Measurements from ENCODE around the gene KLF15.
A peak's percentile ranks its signal among the peaks of the same experiment; 100 is the strongest.

Gene KLF15

GRCh38 chr3:126357295-126358037 is at the start of gene KLF15:
Gene KLF15, minus strand, starts transcription at chr3:126357408. Its CDS starts 4,486 bp downstream, at chr3:126352922.
- DNase-seq, result peak; percentile 65 to 81

DNA sequence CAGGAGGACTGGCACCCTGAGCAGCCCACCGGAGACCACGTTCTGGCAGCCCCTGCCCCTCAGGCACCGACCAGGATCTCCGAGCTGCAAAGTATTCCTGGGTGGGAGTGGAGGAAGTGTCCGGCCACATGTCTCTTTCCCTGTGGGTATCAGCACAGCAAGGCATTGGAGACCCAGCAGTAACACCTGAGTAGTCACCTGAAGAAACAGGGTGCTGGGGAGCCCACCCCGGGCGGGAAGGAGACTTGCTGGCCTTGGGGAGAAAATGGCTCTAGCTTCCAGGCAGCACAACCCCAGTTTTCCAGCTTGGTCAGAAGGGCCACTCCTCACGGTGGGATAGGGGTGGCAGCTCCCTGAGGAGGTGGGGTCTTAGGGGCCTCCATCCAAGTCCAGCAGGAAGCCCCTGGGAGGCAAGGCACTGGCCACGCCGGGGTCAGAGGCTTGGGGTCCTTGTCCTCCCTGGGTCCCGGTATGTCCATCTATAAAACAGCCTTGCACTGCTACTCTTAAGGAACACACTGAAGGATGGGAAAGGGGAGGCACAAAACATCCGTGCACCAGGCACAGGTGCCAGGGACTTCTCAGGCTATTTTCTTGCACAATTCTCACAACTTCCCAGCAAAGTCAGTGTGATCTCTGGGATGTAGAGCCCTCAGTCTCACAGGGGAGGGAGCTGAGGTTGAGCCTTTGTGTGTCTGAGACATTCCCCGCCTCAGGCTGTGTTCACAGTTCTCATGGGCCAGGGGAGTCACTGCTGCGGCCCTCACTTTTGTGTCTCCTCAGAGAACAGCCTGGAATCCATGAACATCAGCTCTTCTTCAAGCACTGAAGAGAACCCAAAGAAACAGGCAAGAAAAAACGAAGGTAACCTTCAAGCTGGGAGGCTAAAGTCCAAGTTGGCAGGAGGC is 49.4 kb upstream of the KLF15 start:
- DNase-seq, result no peak

DNA sequence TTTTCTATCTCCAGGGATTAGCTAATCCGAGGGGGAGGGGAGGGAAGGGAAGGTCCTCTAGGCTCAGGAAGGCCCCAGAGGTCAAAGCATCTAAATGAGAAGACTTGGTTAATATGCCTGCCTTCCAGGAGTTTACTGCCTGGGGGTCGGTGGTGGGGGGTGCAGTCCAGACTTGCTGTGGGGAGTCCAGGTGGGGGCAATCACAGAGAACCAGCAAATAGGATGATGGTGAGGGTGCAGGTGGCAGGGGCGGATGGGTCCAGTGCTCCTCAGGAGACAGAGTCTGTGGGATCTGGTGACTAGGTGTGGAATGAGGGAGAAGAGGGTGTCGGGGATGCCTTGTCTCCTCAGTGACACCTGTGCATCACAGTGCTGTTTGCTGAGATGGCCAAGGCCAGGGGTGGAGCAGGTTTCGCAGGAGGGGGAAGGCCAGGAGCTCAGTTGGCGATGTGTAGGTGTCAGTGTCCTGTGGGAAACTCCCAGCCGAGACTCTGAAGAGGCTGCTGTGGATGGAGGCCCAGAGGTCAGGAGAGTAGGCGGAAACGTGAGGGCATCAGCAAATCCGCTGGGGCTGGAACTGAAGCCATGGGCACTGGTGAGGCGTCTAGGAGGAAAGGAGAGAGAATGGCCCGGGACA is 45.6 kb upstream of the KLF15 start:
- DNase-seq, result peak in 1 of 2 donors; percentile 14

DNA sequence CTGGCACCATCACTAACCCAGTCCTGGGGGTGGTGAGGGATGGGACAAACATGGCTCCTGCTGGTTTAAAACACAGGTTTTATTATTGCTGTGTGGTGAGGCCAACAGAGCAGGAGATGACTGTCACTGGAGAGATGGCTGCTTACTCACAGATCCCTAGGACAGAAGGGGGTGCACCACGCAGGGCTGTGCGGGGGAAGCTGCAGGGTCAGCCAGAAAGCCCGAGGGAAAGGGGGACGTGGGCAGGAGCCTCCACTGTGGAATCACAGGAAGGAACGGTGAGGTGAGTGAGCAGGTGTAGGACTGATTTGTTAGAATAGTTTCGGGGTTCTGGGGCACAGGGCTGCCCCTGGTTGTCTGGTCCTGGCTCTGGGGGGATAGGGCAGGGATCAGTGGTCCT is 45.0 kb upstream of the KLF15 start:
- no peak for DNase-seq

DNA sequence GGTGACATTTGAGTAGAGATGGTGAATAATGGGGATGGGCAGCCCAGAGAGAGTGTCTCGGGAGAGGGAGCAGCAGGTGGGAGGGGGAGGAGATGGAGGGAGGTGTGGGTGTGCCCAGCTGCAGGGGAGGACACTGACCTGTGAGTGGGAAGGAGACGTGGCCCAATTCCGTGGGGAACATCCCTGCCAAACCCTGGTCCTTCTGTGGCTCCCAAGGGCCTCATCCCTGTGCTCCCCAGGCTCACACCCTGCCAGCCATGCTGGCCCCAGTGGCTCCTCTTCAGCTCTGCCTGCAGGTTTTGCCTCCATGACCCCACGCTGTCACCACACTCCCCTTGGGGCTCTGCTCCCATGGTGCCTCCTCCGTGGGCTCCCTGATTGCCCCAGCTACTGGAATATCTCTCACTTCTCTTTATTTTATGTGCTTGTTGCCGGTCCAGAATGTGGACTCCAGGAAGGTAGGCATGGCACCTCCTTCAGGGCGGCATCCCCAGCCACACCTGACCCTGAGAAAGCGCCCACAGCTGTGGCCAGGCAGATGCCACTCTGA is 44.5 kb upstream of the KLF15 start:
- DNase-seq, result no peak

DNA sequence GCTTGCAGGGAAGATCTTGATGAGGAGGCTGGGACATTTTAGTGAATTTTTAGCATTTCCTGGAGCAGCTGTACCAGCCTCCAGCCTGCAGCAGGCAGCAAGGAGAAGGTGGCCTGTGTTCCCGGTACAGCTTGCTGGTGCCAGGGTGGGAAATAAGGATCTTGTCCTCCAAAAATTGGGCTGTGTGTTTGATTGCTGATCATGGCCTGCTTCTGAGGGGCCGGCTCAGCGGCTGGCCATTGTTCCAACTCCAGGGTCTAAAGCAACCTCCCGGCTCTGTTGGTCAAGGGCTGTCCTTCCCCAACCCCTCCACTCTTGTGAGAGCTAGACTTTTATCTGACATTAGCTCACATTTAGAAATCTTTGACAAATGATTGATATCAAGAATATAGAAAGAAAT is 42.5 kb upstream of the KLF15 start:
- no peak for DNase-seq

- peak; percentile 92 to 99 for DNase-seq
These were observed 42.1 kb upstream of the KLF15 start for GRCh38 chr3:126399351-126399735.

GRCh38 chr3:126398423-126399350 is 41.5 kb upstream of the KLF15 start:
- no peak for DNase-seq

DNA sequence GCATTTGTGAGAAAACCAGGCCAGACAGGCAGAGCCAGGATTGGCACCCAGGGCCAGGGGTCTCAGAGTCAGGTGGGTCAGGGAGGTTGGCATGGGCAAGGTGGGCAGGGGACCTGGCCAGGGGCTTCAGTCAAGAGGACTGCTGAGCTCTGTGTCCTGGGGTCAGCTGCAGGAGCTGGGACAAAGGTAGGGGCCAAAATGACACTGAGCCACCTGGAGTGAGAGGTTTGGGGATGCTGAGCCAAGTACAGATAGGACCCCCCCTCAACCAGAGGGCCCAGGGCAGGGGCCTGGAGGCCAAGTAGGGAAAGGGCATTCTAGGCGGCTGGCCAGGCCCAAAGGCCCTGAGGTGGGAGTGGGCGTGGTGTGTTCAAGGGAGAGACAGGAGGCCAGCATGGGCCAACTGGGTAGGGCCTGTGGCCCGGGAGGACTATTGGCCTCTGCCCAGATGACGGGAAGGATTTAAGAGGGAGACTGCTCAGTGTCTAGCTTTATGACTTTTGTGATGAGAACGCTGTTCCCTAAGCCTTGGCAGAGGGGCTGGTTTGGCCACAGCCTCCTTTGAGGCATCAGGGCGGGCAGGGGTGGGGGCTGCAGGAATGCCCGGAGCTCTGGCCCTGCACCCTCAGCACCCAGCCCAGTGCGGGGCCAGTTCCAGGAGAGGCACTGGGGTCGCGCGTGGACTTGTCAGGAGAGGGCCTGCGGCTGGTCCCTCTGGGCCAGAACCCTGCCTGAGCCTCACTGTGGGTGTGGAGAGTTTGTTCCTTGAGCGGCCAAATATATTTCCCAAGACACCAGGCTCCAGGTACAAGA is 40.6 kb upstream of the KLF15 start:
- no peak for DNase-seq

DNA sequence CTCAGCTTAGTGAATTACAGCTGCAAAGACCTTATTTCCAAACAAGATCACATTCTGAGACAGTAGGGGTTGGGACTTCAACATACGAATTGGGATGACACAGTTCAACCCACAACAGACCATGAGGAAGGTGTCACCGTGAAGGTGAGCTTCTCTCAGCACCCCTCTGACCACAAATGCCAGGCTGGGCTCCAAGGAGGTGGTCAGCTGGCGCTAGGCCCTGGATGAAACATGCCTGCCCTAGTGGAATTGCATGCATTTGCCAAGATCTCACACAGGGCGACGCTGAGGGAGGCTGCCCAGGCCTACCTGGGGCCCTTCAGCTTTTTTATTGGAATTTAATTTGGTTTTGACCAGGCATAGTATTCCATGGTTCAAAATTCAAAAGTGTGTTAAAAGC is 39.3 kb upstream of the KLF15 start:
- no peak for DNase-seq

- no peak for DNase-seq
These were observed 38.8 kb upstream of the KLF15 start for GRCh38 chr3:126395846-126396513.

DNA sequence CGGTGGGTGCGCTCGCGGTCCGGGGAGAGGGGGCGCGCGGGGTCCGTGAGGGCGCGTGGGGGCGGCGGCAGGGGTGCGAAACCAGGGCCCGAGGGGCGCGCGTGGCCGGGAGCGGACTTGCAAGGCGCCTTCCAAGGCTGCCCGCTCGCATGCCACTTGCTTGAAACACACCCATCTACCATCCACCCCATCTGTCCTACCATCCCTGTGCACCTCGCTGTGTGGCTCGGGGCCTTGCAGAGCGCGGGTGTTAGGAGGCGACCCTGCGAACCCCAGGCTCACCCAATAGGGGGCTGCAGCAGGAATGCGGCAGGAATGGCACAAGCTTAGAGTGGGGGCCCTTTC is 37.7 kb upstream of the KLF15 start:
- DNase-seq, result no peak

- no peak for DNase-seq
These were observed 37.2 kb upstream of the KLF15 start, which contains the start of gene CFAP100 for GRCh38 chr3:126394179-126394976. Gene CFAP100, plus strand, starts transcription at chr3:126394909. Its CDS starts 1,092 bp downstream, at chr3:126396001.

- no peak for DNase-seq
These were observed 36.4 kb upstream of the KLF15 start for GRCh38 chr3:126393563-126393962.

DNA sequence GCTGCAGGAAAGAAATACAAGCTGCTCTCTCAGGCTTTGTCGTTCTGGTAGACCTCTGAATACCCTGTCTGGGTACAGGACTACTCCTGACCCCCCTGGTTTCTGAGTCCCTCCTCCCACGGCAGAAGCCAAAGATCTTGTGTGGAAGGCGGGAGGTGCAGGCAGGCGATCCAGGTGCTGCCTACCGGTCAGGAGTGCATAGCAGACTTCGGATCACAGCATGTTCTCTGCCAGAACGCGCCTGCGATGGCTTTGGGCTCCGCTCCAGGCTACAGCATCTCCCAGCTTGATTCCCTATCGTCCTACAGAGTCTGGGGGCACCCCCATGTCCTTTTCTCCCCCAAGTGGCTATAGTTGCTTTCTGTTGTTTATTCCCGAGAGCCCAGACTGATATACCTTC is 35.0 kb upstream of the KLF15 start:
- DNase-seq, result no peak

GRCh38 chr3:126391631-126392030 is 34.4 kb upstream of the KLF15 start:
- no peak for DNase-seq

- DNase-seq, result no peak
These were observed 33.5 kb upstream of the KLF15 start for GRCh38 chr3:126390751-126391150.

GRCh38 chr3:126390201-126390600 is 33.0 kb upstream of the KLF15 start:
- no peak for DNase-seq

GRCh38 chr3:126389794-126390146 is 32.6 kb upstream of the KLF15 start:
- DNase-seq, result no peak
